Measurements from ENCODE around the gene TMEM164.
A peak's percentile ranks its signal among the peaks of the same experiment; 100 is the strongest.

Gene TMEM164

DNA sequence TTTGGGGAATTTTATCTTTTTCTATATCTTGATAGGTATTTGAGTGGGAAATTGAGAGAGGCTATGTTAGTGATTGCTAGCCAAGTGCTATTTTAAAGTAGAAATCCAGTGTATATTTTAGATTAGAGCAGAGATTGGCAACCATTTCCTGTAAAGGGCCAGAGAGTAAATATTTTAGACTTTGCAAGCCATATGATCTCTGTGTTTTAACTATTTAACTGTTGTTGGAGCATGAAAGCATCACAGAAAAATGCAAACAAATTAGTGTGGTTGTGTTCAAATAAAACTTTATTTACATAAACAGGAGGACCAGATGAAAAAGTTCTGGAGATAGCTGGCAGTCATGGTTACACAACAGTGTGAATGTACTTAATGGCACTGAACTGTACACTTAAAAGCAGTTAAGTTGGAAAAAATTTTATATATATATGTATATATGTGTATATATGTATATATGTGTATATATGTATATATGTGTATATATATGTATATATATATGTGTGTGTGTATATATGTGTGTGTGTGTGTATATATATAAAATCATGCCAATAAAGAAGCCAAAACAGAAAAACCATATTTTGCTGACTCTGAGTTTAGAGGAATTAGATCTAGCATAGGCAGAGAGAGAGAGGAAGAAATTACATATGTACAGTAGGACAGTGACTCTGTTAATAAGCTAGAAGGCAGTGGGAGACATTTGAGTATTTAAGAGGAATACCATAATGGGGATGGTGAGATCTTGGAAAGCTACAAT is 83.4 kb downstream of the TMEM164 start:
- peak; percentile 27 for DNase-seq

DNA sequence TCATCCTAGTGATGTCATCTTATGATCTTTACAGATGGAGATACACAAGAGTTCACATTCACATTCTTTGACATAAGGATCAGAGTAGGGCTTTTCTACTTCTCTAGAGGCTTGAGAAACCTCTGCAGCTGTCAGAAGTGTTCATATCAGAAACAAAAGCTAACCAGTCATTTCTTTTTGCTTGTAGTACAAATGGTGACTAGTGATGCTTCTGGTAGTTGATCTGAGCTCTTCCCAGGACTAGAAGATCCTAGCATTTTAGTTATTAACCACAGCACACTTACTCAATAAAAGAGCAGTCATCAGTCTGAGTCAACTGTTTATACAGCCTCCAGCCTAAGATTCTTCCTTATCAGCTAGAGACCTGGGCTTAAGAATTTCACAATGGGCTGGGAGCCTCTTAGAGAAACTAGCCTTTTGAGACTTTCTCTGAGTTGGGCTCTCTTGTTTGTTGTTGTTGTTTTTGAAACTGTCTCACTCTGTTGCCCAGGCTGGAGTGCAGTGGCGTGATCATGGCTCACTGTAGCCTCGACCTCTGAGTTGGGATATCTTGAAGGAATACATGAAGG is 84.1 kb downstream of the TMEM164 start:
- DNase-seq: peak; percentile 13

DNA sequence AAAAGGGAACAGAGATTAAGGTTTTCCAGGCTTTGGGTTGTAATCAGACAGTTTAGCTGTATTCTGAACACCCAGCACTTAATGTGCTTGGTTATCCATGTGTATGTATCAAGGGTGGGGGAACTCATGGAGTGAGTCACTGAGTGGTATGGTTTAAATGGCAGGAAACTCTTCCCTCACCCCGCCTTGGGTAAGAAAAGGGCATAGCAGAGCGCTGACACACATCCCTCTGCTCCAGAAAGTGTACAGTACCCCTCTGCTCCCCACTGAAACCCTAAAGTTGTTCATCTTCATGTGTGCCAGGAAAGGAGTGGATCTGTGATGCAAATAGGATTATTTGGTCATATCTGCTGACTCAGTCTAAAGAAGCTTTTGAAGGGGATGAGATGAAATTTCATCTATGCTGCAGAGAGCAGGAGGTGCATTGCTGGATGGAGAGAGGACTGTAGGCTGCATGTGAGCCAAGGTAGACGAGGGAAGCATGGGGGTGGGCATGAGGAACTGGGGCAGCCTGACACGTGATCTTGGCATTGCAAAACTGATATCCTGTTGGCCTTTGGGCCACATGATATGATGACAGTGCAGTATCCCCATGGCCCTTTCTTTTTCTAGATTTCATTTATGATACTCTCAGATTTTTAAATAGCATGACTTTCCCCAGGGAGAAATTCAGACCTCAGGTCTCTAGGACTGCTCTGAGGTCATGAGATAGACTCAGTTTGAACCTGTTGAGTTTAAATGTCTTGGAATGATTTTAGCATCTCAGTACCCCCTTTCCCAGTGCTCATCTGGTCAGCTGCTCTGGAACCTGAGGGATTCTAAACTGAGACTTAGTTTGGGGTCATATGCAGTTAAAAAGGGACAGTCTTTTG is 84.8 kb downstream of the TMEM164 start:
- DNase-seq: peak; percentile 2

DNA sequence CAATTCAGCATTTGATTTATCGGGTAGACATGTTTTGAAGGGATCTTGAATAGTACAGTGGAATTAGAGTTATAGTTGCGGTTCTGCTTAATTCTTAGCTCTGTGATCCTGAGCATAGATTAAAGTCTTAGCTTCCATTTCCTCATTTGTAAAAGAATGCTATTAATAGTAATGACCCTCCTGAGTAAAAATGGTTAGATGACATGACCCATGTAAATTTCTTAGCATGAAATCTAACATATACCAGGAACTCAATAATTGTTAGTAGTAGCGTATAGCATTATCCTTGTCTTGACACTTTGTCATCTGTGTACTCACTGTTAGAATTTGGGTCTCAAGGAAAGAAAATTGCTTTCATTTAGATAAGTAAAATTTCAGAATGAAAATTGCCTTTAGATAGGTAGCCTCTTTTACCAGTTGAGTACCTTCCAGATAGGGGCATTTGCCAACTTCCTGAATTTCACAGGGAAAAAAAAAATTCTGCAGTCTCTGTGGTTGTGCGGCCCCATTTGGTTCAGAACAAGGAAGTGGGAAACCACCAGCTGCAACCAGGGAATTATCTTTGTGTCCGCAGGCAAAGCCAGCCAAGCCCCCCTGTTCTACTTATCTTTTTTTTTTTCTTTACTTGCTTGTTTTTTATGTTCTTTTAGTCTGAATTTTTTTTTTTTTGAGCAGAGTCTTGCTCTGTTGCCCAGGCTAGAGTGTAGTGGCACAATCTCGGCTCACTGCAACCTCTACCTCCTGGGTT is 86.9 kb downstream of the TMEM164 start:
- DNase-seq: no peak

DNA sequence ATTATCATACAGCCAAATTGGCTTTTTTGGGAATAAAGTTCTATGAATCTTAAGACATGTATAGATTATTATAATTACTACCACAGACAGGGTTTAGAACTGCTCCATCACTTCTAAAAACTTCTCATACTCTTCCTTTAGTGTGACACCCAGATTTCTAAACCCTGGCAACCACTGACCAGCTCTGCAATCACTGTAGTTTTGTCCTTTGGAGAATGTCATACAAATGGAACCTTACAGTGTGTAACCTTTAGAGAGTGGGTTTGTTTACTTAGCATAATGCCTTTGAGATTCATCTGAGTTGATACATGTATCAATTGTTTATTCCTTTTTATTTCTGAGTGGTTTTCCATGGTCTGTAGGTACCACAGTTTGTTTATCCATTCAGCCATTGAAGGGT is 95.0 kb downstream of the TMEM164 start:
- peak; percentile 11 for DNase-seq

DNA sequence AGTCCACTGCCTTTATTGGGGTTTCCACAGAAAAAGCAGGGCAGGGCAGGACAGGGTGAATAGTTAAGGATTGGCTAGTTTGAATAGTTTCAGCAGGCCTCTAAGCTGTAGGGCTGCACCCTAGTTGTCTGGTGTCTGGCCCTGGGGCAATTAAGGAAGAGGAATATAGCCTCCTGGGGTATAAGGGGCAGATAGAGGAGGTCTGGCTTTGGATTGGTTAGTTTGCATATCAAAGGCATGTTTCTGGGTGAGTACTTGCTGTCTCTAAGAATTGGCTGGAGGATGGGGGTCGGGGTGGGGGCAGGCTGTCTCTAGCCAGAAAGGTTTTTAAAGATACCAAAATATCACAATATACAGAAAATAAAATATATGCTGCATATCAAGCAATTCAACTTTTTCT is 100.4 kb downstream of the TMEM164 start:
- no peak for DNase-seq

DNA sequence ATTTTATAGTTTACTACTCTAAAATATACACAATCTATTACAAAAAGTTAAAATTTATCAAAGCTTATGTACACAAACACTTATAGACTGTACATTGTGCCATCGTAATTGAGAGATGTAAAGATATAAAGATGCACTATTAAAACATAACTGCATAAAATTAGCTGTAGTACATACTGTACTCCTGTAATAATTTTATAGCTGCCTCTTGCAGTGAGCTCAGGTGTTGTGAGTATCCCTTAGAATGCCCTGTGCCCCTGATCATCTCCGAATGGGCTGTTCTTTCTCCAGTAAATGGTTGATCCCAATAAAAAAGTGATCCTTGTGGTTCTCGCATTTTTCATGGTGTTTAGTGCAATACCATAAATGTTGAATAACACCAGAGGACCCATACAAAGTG is 101.2 kb downstream of the TMEM164 start:
- DNase-seq: no peak

DNA sequence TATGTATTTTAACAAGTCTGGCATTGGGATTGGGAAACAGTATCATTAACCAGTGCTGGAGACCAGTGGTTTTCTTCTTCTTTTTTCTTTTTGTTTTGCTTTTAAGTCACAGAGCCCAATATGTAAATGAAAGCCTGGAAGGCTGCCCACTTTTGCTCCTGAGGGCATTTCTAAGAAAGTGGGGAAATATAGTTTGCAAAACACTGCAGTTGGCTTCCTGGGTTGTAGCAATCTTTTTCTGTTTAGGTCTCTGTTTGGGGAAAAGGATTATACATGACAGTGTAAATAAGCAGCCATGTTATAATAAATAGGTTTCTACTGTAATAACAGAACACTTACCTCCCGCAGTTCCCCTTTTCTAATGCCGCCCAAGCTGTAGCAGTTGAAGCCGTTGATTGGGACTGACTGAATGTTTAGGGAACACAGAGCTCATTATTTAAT is 105.5 kb downstream of the TMEM164 start:
- no peak for DNase-seq

DNA sequence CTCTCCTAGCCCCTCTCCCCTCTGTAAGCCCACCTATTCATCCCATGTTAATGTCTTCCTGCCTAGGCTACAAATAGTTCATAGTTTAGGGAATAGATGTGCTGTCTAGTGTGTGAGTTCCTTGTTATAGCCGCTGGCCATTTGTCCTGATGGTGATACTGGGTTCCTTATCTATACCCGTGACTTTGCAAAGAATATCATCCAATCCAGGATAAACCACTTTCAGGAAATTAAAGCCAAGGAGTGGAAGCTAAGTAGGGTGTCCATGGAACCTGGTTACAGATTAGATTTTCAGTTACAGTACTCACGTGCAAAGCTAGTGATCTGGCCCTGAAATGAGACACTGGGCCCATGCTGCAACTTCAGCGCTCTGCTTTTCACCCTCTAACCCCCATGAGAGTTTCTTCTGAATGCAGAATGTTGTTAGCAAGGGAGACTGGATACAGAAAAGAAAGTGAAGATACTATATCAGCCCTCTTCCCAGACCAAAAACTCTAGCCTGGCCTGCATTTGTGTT is 111.4 kb downstream of the TMEM164 start:
- DNase-seq: no peak

DNA sequence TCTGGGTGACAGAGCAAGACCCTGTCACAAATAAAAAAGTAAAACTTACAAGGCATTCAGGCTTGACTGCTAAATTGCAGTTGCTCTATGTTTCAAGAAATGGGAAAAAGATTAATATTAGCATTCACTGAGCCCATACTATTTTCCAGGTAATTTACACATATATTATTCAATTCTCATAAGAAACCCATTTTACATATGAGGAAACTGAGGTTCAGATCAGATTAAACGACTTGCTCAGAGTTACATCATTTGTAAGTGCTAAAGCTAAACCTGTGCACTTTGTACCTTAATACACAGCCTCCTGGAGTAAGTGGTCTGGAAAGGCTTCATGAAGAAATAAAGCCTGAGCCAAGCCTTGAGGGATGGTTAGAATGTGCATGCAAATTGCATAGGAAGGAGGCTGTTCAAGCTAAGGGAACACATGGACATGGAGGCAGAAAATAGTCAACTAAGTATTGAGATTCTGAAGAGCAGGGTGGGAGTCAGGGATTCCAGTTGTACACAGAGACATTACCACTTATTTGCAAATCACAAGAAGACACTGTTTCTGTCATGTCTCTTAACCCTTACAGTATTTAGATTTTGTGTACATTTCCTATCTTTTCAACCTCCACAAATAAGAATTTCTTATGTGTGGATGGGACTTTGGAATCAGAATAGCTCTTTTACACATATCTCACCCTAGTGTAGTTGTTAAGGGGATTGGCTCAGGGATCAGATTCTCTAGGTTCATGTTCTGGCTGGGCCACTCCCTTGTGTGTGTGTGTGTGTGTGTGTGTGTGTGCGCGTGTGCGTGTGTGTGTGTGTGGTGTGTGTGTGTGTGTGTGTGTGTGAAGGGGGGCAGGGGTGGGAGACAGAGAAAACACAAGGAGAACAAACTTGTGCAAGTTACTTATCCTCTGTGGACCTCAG is 113.4 kb downstream of the TMEM164 start:
- DNase-seq: no peak

DNA sequence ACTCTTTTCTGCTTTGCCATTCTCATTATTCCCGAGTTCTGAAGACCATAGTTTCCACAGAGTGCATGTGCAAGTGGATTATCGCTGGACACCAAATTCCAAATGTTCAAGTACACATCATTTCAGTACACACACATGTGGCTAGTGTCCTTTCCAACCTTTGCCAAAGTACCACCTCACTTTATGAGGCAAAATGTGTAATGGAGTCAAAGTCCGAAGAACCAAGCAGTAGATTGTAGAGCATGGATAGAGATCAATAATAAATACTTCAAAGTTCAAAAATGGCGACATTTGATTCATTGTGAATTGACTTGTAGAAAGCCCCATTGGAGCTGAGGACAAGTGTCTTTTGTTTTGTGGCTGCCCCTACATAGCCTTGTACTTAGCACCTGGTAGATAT is 115.6 kb downstream of the TMEM164 start:
- no peak for DNase-seq

DNA sequence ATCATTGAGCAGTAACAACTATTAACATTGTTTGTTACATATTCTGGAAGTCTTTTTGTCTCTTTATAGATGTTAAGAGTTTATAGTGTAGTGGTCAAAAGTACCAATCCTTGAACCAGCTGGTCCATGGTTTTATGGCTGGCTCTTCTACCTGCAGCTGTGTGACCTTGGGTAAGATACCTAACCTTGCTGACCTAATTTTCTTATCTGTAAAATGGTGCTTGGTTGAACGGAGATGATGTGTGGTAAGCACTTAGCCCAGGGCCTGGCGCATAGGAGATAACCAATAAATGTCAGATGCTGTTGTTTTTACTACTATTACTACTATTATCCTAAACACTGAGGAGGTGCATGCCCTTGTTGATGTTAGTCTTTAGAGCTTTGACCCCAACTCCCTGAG is 116.6 kb downstream of the TMEM164 start:
- no peak for DNase-seq

DNA sequence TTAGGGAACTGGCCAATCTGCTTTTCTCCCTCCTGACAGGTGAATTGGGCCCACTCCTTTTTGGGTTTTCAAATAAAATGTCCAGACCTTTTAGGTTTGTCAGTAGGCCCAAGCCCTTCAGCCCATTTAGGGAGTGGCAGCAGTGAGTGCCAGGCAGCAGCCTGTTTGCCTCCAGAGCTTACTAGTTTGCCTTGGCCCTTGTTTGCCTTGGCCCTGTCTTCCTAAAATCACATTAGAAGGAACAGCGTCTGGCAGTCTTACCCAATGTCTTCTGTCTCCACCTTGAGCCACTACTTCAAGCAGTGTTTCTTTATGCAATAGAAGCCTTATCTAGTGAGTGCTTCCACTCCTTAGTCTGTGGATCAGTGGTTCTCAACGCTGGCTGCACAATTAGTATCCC is 117.1 kb downstream of the TMEM164 start:
- DNase-seq: no peak

DNA sequence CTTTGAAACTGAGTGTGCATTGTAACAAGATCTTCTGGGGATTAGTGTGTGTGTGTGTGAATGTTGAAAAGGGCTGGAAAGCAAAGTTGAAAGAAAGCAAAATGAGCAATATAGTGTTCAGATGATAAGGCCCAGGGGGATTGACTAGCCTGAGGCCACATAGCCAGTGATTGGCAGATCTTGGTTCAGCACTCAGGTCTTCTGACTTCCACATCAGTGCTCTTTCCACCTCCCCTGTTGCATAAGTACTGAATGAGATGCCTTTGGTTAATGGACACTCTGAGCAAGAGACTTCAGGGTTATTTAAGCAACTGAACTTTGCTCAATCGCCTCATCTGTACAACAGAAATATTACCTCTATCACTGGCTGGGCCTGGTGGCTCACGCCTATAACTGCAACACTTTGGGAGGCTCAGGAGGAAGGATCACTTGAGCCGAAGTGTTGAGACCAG is 120.4 kb downstream of the TMEM164 start:
- DNase-seq: no peak

DNA sequence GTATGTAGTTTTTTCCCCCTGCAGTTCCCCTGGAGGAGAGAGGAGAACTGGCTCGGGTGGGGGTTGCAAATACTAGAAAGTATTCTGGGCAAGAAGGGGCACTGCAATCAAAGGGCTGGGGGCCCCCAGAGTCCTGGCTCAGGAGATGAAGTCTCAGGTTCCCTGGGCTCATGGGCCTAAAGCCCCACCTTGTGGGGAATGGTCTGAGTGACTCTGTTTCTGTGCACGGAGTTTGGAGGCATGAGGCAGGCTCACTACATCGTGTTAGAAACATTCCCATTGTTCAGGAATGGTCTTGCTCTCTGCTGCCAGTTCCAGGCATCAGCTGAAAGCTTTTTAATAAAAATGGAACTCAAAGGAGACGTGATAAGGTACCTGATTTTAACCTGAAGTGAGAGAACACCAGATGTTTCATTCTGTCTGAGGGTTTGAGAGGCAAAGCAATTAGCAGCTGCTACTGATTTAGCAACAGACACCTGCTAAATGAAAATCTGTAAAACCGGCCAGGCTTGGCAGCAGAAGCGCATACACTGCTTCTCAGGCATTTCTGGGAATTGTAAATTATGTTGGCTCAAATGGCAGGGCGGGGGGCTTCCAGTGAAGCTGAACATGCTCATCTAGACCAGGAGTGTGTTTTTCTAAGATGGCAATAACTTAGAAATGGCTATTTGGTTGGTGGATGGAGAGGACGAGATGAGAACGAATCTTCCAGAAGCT is 122.7 kb downstream of the TMEM164 start:
- DNase-seq: peak; percentile 17

DNA sequence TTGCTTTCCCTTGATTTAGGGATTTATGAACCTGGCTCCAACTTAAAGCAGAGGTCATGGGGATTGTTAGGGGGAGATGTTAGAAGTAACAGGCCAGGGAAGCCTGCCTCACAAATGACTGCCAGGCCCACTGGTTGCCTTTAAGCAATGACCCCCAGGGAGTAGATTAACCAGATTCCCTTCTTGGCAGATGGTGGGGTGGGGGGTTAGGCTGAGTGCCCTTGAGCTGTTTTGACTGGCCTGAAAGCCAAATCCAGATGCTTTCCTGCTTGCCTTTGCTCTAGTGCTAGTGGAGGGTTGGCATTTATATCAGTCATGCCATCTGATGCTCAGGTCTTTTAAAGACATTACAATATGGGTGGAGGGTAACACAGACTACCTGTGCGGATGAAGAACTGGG is 128.1 kb downstream of the TMEM164 start:
- no peak for DNase-seq

DNA sequence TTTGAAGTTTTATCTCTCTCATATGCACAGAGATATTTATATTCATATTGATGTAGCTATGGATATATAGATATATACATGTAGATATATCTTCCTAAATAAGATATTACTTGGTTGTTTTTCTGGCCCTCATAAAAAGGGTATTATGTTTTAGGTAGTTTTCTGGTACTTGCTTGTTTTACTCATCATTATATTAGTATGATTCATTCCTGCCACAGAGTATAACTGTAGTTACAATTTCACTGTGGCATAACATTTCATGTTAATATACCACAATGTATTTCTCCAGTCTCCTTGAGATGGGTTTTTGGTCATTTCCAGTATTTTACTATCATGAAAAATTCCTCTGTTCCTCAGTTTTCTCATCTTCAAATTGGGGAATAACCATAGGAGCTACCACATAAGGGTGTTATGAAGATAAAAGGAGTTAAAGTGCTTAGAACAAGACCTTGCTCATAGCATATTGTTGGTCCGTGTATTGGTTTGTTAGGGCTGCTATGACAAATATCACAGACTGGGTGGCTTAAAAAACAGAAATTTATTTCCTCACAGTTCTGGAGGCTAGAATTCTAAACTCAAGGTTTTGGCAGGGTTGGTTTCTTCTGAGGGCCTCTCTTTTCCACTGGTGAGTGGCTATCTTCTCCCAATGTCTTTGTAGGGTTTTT is 129.7 kb downstream of the TMEM164 start:
- no peak for DNase-seq

DNA sequence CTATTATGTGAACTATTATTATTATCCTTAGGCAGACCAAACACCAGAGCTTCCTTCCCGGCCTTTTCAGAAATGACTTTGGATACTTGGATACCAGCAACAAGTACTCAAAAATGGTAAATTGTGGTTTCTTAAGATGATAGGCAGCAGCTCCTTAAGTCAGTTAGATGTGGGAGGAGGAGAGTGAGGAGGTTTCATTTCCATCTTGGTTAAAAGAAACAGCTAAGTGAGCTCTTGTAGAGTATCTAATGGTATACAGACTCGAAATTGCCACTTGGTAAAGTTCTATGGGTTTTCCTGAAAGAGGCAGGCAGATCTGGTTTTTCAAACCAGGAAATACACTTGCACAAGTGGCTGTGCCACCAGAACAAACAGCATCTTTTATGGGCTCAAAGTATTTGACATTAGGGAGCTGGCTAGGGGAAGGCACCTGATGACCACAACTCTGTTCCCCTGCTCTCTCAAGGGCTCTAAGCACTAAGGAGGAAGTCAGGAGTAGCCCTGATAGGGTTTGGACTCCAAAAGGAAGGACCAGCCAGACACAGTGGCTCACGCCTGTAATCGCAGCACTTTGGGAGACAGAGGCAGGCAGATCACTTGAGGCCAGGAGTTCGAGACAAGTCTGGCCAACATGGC is 130.9 kb downstream of the TMEM164 start:
- peak; percentile 7 for DNase-seq

DNA sequence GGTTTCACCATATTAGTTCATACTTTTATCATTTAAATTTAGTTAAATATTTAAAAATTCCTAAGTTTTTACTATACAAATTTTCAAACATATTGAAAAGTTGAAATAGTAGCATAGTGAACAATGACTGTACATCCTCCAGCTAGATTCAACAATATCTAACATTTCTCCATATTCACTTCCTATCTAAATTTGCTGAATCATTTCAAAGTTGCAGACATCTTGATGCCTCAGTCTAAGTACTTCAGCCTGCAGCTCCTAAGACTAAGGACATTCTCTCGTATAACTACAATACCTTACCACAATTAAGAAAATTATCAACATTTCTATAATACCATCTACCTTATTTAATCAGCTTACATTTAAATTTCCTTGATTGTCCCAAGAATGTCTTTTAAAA is 132.7 kb downstream of the TMEM164 start:
- DNase-seq: no peak

DNA sequence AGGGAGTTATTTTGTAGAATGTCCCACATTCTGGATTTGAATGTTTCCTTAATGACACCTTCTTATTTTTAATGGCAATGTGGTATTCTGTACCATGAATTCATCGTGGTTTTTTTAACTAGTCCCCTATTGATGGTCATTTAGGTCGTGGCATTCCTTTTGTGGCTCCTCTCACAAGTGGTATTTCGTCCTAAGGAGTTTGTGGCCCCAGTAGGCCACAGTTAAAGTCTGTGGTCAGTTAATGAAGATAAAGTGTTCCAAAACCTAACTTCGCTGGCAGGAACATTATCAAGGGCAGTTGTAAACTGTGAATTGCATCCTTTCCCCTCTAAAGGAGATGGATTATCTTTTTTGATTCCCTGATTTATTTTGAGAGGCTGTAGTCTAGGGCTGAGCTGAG is 133.2 kb downstream of the TMEM164 start:
- no peak for DNase-seq
